Smooth muscle cell (in vitro differentiated cells): ENCODE measurements around the gene EDIL3. TPM values are rescaled to one million over a fixed set of nuclear protein-coding genes. Genes with fewer than 3 reads are reported as not detected.

Experiments
- DNase-seq: peaks from one replicate; lab custom pipeline; 2025; ENCODE audit not compliant: unreplicated experiment; lab: John Stamatoyannopoulos, UW
- H2AFZ ChIP-seq: fragments of 200-600 bp; sonication (generic); 2 replicates; pipeline ENCODE4 v1.6.0; 2016; ENCODE audit warnings: antibody characterized with exemption, low read depth, mild to moderate bottlenecking
- H3F3A ChIP-seq: fragments of 200-600 bp; sonication (generic); 2 replicates; pipeline ENCODE4 v1.6.0; 2017; ENCODE audit warnings: antibody characterized with exemption, low read depth
- H3K27ac ChIP-seq: fragments of 200-600 bp; sonication (generic); 2 replicates; pipeline ENCODE4 v1.5.1; 2016; ENCODE audit warnings: low read depth, mild to moderate bottlenecking
- H3K27me3 ChIP-seq: fragments of 200-600 bp; sonication (generic); 2 replicates; pipeline ENCODE4 v1.6.1; 2016; ENCODE audit warnings: low read depth, mild to moderate bottlenecking
- H3K36me3 ChIP-seq: fragments of 200-600 bp; sonication (generic); 2 replicates; pipeline ENCODE4 v1.5.1; 2016; ENCODE audit warnings: low read depth
- H3K4me1 ChIP-seq: fragments of 200-600 bp; sonication (generic); 2 replicates; pipeline ENCODE4 v1.5.1; 2016; ENCODE audit warnings: low read depth
- H3K4me2 ChIP-seq: fragments of 200-600 bp; sonication (generic); 2 replicates; pipeline ENCODE4 v1.6.0; 2016; ENCODE audit warnings: mild to moderate bottlenecking
- H3K4me3 ChIP-seq: fragments of 200-600 bp; sonication (generic); 2 replicates; pipeline ENCODE4 v1.5.1; 2016; ENCODE audit warnings: mild to moderate bottlenecking
- H3K79me2 ChIP-seq: fragments of 200-600 bp; sonication (generic); 2 replicates; pipeline ENCODE4 v1.6.0; 2016; ENCODE audit warnings: low read depth, mild to moderate bottlenecking
- H3K9ac ChIP-seq: fragments of 200-600 bp; sonication (generic); 2 replicates; pipeline ENCODE4 v1.6.0; 2016; ENCODE audit warnings: low read depth
- H3K9me3 ChIP-seq: fragments of 200-600 bp; sonication (generic); replicated peaks from 2 replicates; pipeline ENCODE4 v1.5.1; 2016; ENCODE audit warnings: low read depth
- H4K20me1 ChIP-seq: fragments of 200-600 bp; sonication (generic); 2 replicates; pipeline ENCODE4 v1.6.0; 2016; ENCODE audit warnings: low read depth
- CTCF ChIP-seq: fragments of 200-600 bp; sonication (generic); IDR thresholded peaks from 2 replicates; pipeline ENCODE4 v1.5.1; 2017; ENCODE audit warnings: borderline replicate concordance, mild to moderate bottlenecking, antibody characterized with exemption; ENCODE audit not compliant: insufficient read depth, poor library complexity, severe bottlenecking
- WGBS: methylation state at CpG from one replicate; pipeline ENCODE4 v1.1.7; 2016; ENCODE audit warnings: low lambda C conversion rate; 5-methylcytosine and 5-hydroxymethylcytosine counted together
- polyA plus RNA-seq: library from polyadenylated mRNA; unstranded; fragments of >200 nt; fragmentation: Nextera tagmentation; extraction: Ambion mirVana; gene quantifications from 2 replicates; pipeline ENCODE4 v1.2.1, GENCODE V29; 2016
- total RNA-seq: library from RNA; depleted of rRNA; stranded (reverse); fragments of >200 nt; gene quantifications from 2 replicates; pipeline ENCODE4 v1.2.3, GENCODE V29; 2014

Gene EDIL3
- total and polyA plus RNA-seq, 2 experiments from 2014 or later: 98.4 to 119 TPM

DNA sequence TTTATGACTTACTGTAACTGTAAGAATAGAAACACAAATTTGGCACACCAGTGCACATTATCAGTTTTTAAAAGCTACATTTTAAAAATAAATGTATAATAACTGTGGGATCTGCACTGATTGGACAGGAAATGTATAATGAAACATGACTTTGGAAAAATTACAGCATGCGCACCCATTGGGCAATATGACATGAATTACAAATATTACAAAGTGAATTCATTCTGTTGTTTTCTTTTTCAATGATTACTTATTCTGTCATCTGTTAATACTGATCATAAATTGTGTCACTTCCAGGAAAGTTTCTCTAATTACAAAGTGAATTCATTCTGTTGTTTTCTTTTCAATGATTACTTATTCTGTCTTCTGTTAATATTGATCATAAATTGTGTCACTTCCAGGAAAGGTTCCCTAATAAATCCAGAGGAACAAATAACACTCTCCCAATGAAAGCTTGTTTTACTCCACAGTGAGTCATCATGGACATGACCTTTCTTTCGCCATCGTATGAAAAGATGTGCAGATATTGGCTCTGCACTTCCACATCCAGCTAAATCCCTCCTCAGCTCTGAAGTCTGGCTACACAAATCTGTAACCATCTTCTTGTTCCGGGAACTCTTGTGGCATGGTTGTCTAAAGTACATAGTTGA, 367.0 kb downstream of the EDIL3 start:
- Histone ChIP-seq H3F3A (no peaks in the 10 kb centered on the region), H3K27me3 (no peaks in the 10 kb centered on the region), H3K4me2 (no peak overlapping the region), H4K20me1 (no peaks in the 10 kb centered on the region), H3K27ac (no peak overlapping the region), H3K4me1 (no peaks in the 10 kb centered on the region), H3K9me3 (no peaks in the 10 kb centered on the region), H3K9ac (no peak overlapping the region), H3K36me3 (no peaks in the 10 kb centered on the region), H3K4me3 (no peak overlapping the region), H2AFZ (no peak overlapping the region), H3K79me2 (no peaks in the 10 kb centered on the region)
- WGBS: 27% methylated on average over 4 of the region's 4 CpGs
- DNase-seq: no peak
- no peak for TF ChIP-seq CTCF

DNA sequence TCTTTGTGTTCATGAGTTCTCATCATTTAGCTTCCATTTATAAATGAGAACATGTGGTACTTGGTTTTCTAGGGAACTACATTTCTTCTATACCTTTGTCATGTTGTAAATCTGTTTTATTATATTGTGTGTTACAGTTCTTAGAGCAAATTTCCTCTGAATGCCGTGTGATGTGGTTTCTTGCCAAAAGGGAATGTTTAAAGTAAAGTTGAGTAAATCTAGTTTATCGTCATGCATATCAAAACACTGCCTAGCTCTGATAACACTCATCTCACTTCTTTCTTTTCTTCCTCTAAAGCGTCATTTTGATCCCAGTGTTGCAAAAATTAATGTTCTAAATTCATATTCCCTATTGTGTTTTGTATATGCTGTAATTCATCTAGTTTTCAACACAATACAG, 368.6 kb downstream of the EDIL3 start:
- H3K4me3 ChIP-seq: no peak overlapping the region
- DNase-seq: no peak
- no peak overlapping the region for H3K27ac ChIP-seq
- H3F3A ChIP-seq: no peaks in the 10 kb centered on the region
- H3K9me3 ChIP-seq: no peaks in the 10 kb centered on the region
- no peak overlapping the region for H2AFZ ChIP-seq
- H3K36me3 ChIP-seq: no peaks in the 10 kb centered on the region
- H3K4me1 ChIP-seq: no peaks in the 10 kb centered on the region
- peak overlapping the region; percentile 43 for H3K4me2 ChIP-seq
- no peaks in the 10 kb centered on the region for H3K79me2 ChIP-seq
- WGBS: 46% methylated on average over 3 of the region's 3 CpGs
- no peaks in the 10 kb centered on the region for H3K27me3 ChIP-seq
- no peak overlapping the region for H3K9ac ChIP-seq
- TF ChIP-seq CTCF: no peak
- no peaks in the 10 kb centered on the region for H4K20me1 ChIP-seq

DNA sequence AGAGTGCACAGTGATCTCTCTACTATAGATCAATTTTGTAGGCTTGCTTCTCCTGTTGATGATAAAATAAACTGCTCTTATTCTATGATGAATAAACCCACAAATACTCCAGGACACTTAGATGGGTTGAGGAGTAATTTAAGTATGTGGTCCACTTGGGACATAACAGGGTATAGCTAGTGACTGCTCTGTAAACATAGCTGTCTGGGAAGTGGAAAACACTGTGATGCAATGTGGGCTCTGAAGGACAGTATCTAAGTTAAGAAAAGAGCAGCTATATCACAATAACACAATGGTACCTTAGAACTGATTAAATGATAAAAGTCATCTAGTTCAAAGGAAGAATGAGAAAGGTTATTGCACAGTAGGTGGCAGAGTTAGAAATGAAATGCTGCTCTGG, 369.7 kb downstream of the EDIL3 start:
- TF ChIP-seq CTCF: no peak
- no peaks in the 10 kb centered on the region for H3K27me3 ChIP-seq
- no peaks in the 10 kb centered on the region for H3F3A ChIP-seq
- no peak overlapping the region for H3K4me2 ChIP-seq
- no peak overlapping the region for H2AFZ ChIP-seq
- no peaks in the 10 kb centered on the region for H3K79me2 ChIP-seq
- no peak overlapping the region for H3K9ac ChIP-seq
- no peaks in the 10 kb centered on the region for H4K20me1 ChIP-seq
- H3K4me3 ChIP-seq: no peak overlapping the region
- H3K9me3 ChIP-seq: no peaks in the 10 kb centered on the region
- H3K27ac ChIP-seq: no peak overlapping the region
- no peaks in the 10 kb centered on the region for H3K4me1 ChIP-seq
- H3K36me3 ChIP-seq: no peaks in the 10 kb centered on the region
- no peak for DNase-seq

- H4K20me1 ChIP-seq: no peaks in the 10 kb centered on the region
Observed at GRCh38 chr5:83993803-83994202, 390.9 kb downstream of the EDIL3 start.

More at GRCh38 chr5:83993803-83994202, 390.9 kb downstream of the EDIL3 start:
- H3K27me3 ChIP-seq: no peaks in the 10 kb centered on the region
- H3K4me2 ChIP-seq: peak overlapping the region; percentile 1
- no peaks in the 10 kb centered on the region for H3K9me3 ChIP-seq
- no peak overlapping the region for H2AFZ ChIP-seq
- no peak overlapping the region for H3K27ac ChIP-seq
- H3K4me1 ChIP-seq: no peaks in the 10 kb centered on the region
- no peak for DNase-seq
- H3K4me3 ChIP-seq: no peak overlapping the region
- no peaks in the 10 kb centered on the region for H3K36me3 ChIP-seq
- no peaks in the 10 kb centered on the region for H3F3A ChIP-seq
- H3K9ac ChIP-seq: no peak overlapping the region
- TF ChIP-seq CTCF: no peak
- no peaks in the 10 kb centered on the region for H3K79me2 ChIP-seq
- 64% methylated on average over 2 of the region's 2 CpGs for WGBS
